ENCODE results near the gene PRODH2.

DNA sequence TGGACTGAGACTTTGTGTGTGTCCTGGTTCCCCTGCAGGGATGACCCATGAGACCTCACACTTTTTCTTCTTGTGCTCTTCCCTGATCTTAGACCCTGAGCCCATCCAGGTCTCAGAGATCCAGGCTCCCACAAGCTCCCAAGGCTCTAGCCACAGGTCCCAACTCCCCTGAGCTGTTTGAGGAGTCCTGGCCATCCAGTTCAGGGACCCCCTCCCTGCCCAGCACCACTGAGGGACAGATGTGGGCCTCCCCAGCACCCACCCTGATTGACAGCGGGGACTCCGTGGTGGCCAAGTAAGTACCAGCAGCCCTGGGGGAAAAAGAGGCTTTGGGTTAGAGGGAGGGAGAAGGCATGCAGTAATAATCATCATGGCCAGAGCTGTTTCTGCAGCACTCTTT lies 52.9 kb downstream of the PRODH2 start:
- no peak for TF ChIP-seq NFRKB (IDR thresholded peaks at IDR 0.05)
- TF ChIP-seq BHLHE40 (IDR thresholded peaks at IDR 0.05; ENCODE audit: borderline replicate concordance), result no peak
- TF ChIP-seq SP1 (IDR thresholded peaks at IDR 0.05), result no peak
- TF ChIP-seq FOXA1 (IDR thresholded peaks at IDR 0.05), result no peak
- no peak for TF ChIP-seq SUZ12 (IDR thresholded peaks at IDR 0.05)
- TF ChIP-seq HDGF (IDR thresholded peaks at IDR 0.05; ENCODE audit: borderline replicate concordance), result no peak
- TF ChIP-seq ELF4 (IDR thresholded peaks at IDR 0.05), result no peak
- TF ChIP-seq LEF1 (IDR thresholded peaks at IDR 0.05; ENCODE audit: borderline replicate concordance), result no peak
- no peak for TF ChIP-seq FOXK2 (IDR thresholded peaks at IDR 0.05)
- no peak for TF ChIP-seq CTBP1 (IDR thresholded peaks at IDR 0.05; ENCODE audit: borderline replicate concordance)
- no peak for TF ChIP-seq FOXM1 (IDR thresholded peaks at IDR 0.05; ENCODE audit: borderline replicate concordance)
- TF ChIP-seq, protein P1, sequence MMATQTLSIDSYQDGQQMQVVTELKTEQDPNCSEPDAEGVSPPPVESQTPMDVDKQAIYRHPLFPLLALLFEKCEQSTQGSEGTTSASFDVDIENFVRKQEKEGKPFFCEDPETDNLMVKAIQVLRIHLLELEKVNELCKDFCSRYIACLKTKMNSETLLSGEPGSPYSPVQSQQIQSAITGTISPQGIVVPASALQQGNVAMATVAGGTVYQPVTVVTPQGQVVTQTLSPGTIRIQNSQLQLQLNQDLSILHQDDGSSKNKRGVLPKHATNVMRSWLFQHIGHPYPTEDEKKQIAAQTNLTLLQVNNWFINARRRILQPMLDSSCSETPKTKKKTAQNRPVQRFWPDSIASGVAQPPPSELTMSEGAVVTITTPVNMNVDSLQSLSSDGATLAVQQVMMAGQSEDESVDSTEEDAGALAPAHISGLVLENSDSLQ (IDR thresholded peaks at IDR 0.05), result no peak
- no peak for TF ChIP-seq ARNT (IDR thresholded peaks at IDR 0.05)
